Pancreas (tissue), 10 donors: ENCODE data around the gene GAR1. TPM values are rescaled to one million over a fixed set of nuclear protein-coding genes. Genes with fewer than 3 reads are reported as not detected.

ENCODE experiments used
- ATAC-seq, 4 donors: fragments of 200-7000 bp; cut with Tn5 transposase; one replicate each; pipeline versions ENCODE4 v1.8.0 to v1.9.1; 2020; ENCODE audit warnings: mild to moderate bottlenecking in 4 of 4, moderate library complexity in 4 of 4
- DNase-seq, 6 donors: peaks; one replicate each; pipeline ENCODE4 v3.0.0-alpha.2; 2020
- FAIRE-seq: peaks from 2 replicates; lab custom pipeline; 2012; peaks lifted over from hg19 to GRCh38; lab: Jason Lieb, UNC
- H3K27ac ChIP-seq, 4 donors: fragments of 200-600 bp; sonication (generic); 1 replicate in 3 of 4; 2 replicates in 1 of 4; pipeline versions ENCODE4 v1.5.0 to v1.8.0; 2020
- H3K27me3 ChIP-seq, 4 donors: fragments of 200-600 bp; one replicate each; pipeline ENCODE4 v1.8.0; 2021
- H3K36me3 ChIP-seq, 3 donors: fragments of 200-600 bp; sonication (generic) in 1 of 3; one replicate each; pipeline versions ENCODE4 v1.5.0 to v1.8.0; 2020 to 2021
- H3K4me1 ChIP-seq, 3 donors: fragments of 200-600 bp; one replicate each; pipeline ENCODE4 v1.8.0; 2021
- H3K4me3 ChIP-seq, 4 donors: fragments of 200-600 bp; sonication (generic) in 2 of 4; one replicate each; pipeline versions ENCODE4 v1.5.0 to v1.8.0; 2020 to 2021
- H3K9me3 ChIP-seq, 4 donors: fragments of 200-600 bp; one replicate each; pipeline ENCODE4 v1.8.0; 2021
- CTCF ChIP-seq, 4 donors: fragments of 200-600 bp; sonication (generic) in 3 of 4; IDR thresholded peaks; one replicate each; pipeline versions ENCODE4 v1.5.0 to v1.8.0; 2021; ENCODE audit warnings: antibody characterized with exemption in 4 of 4
- WGBS, 2 donors: extraction: QIAGEN DNeasy Blood & Tissue Kit; methylation state at CpG; one replicate each; pipeline ENCODE4 v1.1.7; 2013; 5-methylcytosine and 5-hydroxymethylcytosine counted together
- intact Hi-C, 3 donors: fragments of 100-400 bp; cut with DNase I; formaldehyde crosslinking; loops; one replicate each; pipeline versions ENCODE4 v1.11.1 to v1.14.2; 2022
- polyA plus RNA-seq, 2 donors: library from polyadenylated mRNA; stranded (reverse); fragments of 200-250 nt; gene quantifications; one replicate each; pipeline ENCODE4 v1.2.3, GENCODE V29; 2013
- total RNA-seq, 6 donors: library from RNA; stranded (reverse); fragmentation: NEBNext Ultra II Directional in 4 of 6; extraction: Animal tissue kit (Norgen Biotek cat#: 25700) in 4 of 6; gene quantifications; one replicate each; pipeline versions ENCODE4 v1.2.1 to v1.2.4, GENCODE V29; 2021 to 2023
- donor health status: healthy with polysubstance abuse.
- donor health status: DM: no; HTN: no; CAD: no; lungs with moderate emphysema.
- donor health status: DM: no; HTN: no; CAD: no.
- donor health status: control.
- donor health status: control.
- donor health status: Bipolar disorder and iron deficiency.
- donor health status: DM: yes; HTN: yes; CAD: no.
- donor health status: DM: no; HTN: no; CAD: no.
- donor health status: DM: no; HTN: no; CAD: no.
- donor health status: DM: yes; HTN: yes; CAD: no.

The GAR1 gene
- total and polyA plus RNA-seq, 8 donors: 3.2 to 13.4 (median 7.2) TPM

GRCh38 chr4:109809655-109810054, 5.9 kb upstream of the GAR1 start:
- ATAC-seq (no peak), FAIRE-seq (no peak), DNase-seq (no peak)
- H3K27me3 ChIP-seq: no peaks in the 10 kb centered on the region
- WGBS, 2 donors: 87 to 95% methylated on average over 2 of the region's 2 CpGs
- H3K4me1 ChIP-seq: peaks cover 0 to 4% (median 0%) of the 10 kb centered on the region in 3 donors
- H3K36me3 ChIP-seq: no peaks in the 10 kb centered on the region
- H3K27ac ChIP-seq: no peak overlapping the region
- TF ChIP-seq CTCF (IDR thresholded peaks at IDR 0.05): no peak
- intact Hi-C loops: loop anchor here in 2 of 3 donors (10.0 kb wide), 3 partner anchors 105 to 385 kb away; partner anchors contain the start of gene CASP6 (in 1 of the 2)
- no peaks in the 10 kb centered on the region for H3K9me3 ChIP-seq
- no peak overlapping the region for H3K4me3 ChIP-seq

- ATAC-seq (no peak), FAIRE-seq (no peak), DNase-seq (no peak)
- Histone ChIP-seq H3K36me3 (no peaks in the 10 kb centered on the region), H3K27ac (no peak overlapping the region), H3K27me3 (no peaks in the 10 kb centered on the region), H3K9me3 (no peaks in the 10 kb centered on the region), H3K4me3 (no peak overlapping the region), H3K4me1 (peaks cover 0 to 5% (median 0%) of the 10 kb centered on the region in 3 donors)
- no peak for TF ChIP-seq CTCF (IDR thresholded peaks at IDR 0.05)
- 71 to 80% methylated on average over 11 of the region's 11 CpGs for WGBS, 2 donors
- intact Hi-C loops: no loop called here
Measured at GRCh38 chr4:109810552-109811387, 4.8 kb upstream of the GAR1 start.

GRCh38 chr4:109811707-109812106, 3.9 kb upstream of the GAR1 start:
- Histone ChIP-seq H3K27ac (no peak overlapping the region), H3K27me3 (no peaks in the 10 kb centered on the region), H3K36me3 (no peaks in the 10 kb centered on the region), H3K4me1 (peaks cover 0 to 10% (median 0%) of the 10 kb centered on the region in 3 donors), H3K9me3 (no peaks in the 10 kb centered on the region), H3K4me3 (no peak overlapping the region)
- intact Hi-C loops: no loop called here
- no peak for ATAC-seq
- TF ChIP-seq CTCF (IDR thresholded peaks at IDR 0.05): no peak
- FAIRE-seq: no peak
- 55 to 57% methylated on average over 3 of the region's 3 CpGs for WGBS, 2 donors
- DNase-seq: no peak

- WGBS, 2 donors: 1% methylated on average over 19 of the region's 19 CpGs
- no peak for TF ChIP-seq CTCF (IDR thresholded peaks at IDR 0.05)
- no peaks in the 10 kb centered on the region for H3K9me3 ChIP-seq
- H3K4me3 ChIP-seq: peak overlapping the region; percentile 67 to 83 (median 76)
- peaks cover 0 to 17% (median 0%) of the 10 kb centered on the region in 3 donors for H3K4me1 ChIP-seq
- H3K27ac ChIP-seq: peak overlapping the region in 1 of 4 donors; percentile 92
- ATAC-seq: peak; percentile 5 to 26 (median 12)
- intact Hi-C loops: no loop called here
- peak in 3 of 6 donors; percentile 20 to 62 (median 42) for DNase-seq
- FAIRE-seq: no peak
- peaks cover 0 to 10% (median 0%) of the 10 kb centered on the region in 3 donors for H3K36me3 ChIP-seq
- H3K27me3 ChIP-seq: no peaks in the 10 kb centered on the region
Measured at GRCh38 chr4:109816082-109816442, 500 bp downstream of the GAR1 start.

- Histone ChIP-seq H3K9me3 (no peaks in the 10 kb centered on the region), H3K36me3 (peaks cover 0 to 10% (median 0%) of the 10 kb centered on the region in 3 donors), H3K27ac (no peak overlapping the region), H3K27me3 (no peaks in the 10 kb centered on the region), H3K4me1 (peaks cover 0 to 17% (median 0%) of the 10 kb centered on the region in 3 donors), H3K4me3 (peak overlapping the region in 1 of 4 donors; percentile 78)
- intact Hi-C loops: no loop called here
- ATAC-seq: no peak
- no peak for FAIRE-seq
- TF ChIP-seq CTCF (IDR thresholded peaks at IDR 0.05): no peak
- WGBS, 2 donors: 18 to 22% methylated on average over 1 of the region's 1 CpG
- no peak for DNase-seq
Measured at GRCh38 chr4:109816894-109817293, 1.3 kb downstream of the GAR1 start.
